Activated CD4-positive, alpha-beta memory T cell treated with anti-CD3 and anti-CD28 coated beads, Interleukin-2, amount 10 ng/mL, durations not matched to agents 7 days and 5 days (primary cell): ENCODE measurements around the gene FOXF2. TPM values are rescaled to one million over a fixed set of nuclear protein-coding genes. Genes with fewer than 3 reads are reported as not detected.
A peak's percentile ranks its signal among the peaks of the same experiment; 100 is the strongest.

ENCODE experiments used
- CTCF ChIA-PET: fragments of 350-600 bp; sonication (Branson Sonifier 250); formaldehyde crosslinking; loops from one replicate; lab custom pipeline; 2021; ENCODE audit warnings: antibody characterized with exemption, inconsistent platforms; lab: Charles Lee
- POLR2A ChIA-PET: fragments of 350-600 bp; sonication (Branson Sonifier 250); formaldehyde crosslinking; loops from one replicate; lab custom pipeline; 2021; ENCODE audit warnings: antibody characterized with exemption; lab: Charles Lee
- DNase-seq: peaks from one replicate; pipeline ENCODE4 v3.0.0-alpha.2; 2020
- H3K27ac Mint-ChIP-seq: one replicate; pipeline ENCODE4 v1.8.0; 2021; ENCODE audit warnings: mild to moderate bottlenecking, mixed read lengths
- H3K27me3 Mint-ChIP-seq: one replicate; pipeline ENCODE4 v1.8.0; 2021; ENCODE audit warnings: mixed read lengths
- H3K36me3 Mint-ChIP-seq: one replicate; pipeline ENCODE4 v1.8.0; 2021; ENCODE audit warnings: low read depth, mixed read lengths
- H3K4me1 Mint-ChIP-seq: one replicate; pipeline ENCODE4 v1.8.0; 2021; ENCODE audit warnings: mixed read lengths
- H3K4me3 Mint-ChIP-seq: one replicate; pipeline ENCODE4 v1.8.0; 2021; ENCODE audit warnings: mild to moderate bottlenecking, mixed read lengths
- H3K9me3 Mint-ChIP-seq: one replicate; pipeline ENCODE4 v1.8.0; 2021; ENCODE audit warnings: mixed read lengths
- total RNA-seq, 2 experiments: library from RNA; stranded (reverse); gene quantifications; one replicate each; pipeline ENCODE4 v1.2.3, GENCODE V29; 2021

FOXF2 gene
- total RNA-seq, 2 experiments from 2014 or later = not detected

DNA sequence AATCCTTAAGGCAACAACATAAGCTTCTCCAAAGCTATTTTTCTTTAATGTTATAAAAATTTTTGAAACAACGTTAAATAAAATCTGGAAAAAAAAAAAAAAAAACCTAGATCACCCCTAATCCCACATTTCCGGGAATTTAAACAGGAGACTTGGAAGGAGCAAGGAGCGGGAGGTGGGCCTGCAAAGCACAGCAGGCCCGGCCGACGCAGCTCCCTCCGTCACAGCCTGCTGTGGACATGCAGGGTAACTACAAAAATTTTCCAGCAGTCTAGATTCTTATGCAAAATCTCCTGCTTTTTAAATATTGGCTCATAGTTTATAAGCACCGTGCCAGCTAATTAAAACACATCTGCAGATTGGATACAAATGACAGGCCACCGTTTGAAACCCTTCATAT lies 23.5 kb downstream of the FOXF2 start:
- CTCF ChIA-PET = interaction anchor here (1.4 to 1.8 kb wide), 2 partner anchors 11 to 16 kb away, joined by 5 to 7 read pairs; no protein-coding TSS in a partner anchor
- no peaks in the 10 kb centered on the region for H3K36me3 Mint-ChIP-seq
- no peak overlapping the region for H3K27ac Mint-ChIP-seq
- no peak overlapping the region for H3K4me3 Mint-ChIP-seq
- POLR2A ChIA-PET = no interaction called here
- H3K4me1 Mint-ChIP-seq = no peaks in the 10 kb centered on the region
- H3K9me3 Mint-ChIP-seq = no peaks in the 10 kb centered on the region
- DNase-seq = no peak
- H3K27me3 Mint-ChIP-seq = peaks cover 12% of the 10 kb centered on the region

- POLR2A ChIA-PET = no interaction called here
- no peak overlapping the region for H3K4me3 Mint-ChIP-seq
- no peak overlapping the region for H3K27ac Mint-ChIP-seq
- H3K4me1 Mint-ChIP-seq = no peaks in the 10 kb centered on the region
- no peak for DNase-seq
- peaks cover 6% of the 10 kb centered on the region for H3K27me3 Mint-ChIP-seq
- H3K36me3 Mint-ChIP-seq = no peaks in the 10 kb centered on the region
- no peaks in the 10 kb centered on the region for H3K9me3 Mint-ChIP-seq
- CTCF ChIA-PET = no interaction called here
Observed at GRCh38 chr6:1415416-1416063, 26.2 kb downstream of the FOXF2 start.

DNA sequence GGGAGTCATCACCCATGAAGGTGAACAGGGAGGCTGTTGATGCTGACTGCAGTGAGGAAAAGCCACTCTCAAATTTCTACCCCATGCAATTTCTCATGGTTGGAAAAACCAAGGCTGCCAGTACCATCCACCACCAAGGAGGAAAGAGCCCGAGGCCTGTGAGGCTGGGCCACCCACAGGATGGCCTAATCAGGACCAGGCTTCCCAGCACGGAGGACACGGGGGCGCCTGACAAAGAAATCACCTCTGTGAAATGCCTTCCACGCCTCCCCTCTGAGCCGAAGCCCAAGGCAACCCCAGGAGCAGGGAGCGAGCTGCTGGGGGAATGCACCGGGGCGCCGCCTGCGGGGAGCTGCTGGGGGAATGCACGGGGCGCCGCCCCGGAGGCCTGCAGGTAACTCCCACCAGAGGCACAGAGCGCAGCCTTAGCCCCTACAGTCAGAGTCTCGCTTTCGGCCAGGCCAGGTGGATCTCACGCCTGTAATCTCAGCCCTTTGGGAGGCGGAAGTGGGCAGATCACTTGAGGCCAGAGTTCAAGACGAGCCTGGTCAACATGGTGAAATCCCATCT lies 26.9 kb downstream of the FOXF2 start:
- Mint-ChIP-seq H3K36me3 (no peaks in the 10 kb centered on the region), H3K27ac (no peak overlapping the region), H3K4me3 (no peak overlapping the region), H3K27me3 (peaks cover 9% of the 10 kb centered on the region), H3K4me1 (no peaks in the 10 kb centered on the region), H3K9me3 (no peaks in the 10 kb centered on the region)
- POLR2A ChIA-PET = no interaction called here
- DNase-seq = no peak
- CTCF ChIA-PET = no interaction called here

DNA sequence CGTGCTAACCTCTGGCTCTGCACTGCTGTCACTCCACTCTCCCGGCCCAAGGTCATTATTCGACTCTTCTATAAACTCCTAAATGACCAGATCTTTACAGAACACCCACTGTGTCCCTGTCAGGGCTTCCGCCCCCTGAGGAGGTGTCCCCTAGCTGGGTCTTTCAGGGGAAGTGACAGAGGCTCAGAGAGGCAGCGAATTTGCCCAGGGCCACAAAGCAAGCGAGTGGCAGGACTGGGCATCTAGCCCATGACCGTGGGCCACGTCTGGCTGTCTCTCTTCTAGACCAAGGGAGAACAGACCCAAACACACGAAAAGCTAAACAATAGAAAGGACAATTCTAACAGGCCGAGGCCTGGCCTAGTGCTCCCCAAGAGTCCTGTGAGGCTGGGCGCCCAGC lies 27.4 kb downstream of the FOXF2 start:
- no peak for DNase-seq
- Mint-ChIP-seq H3K9me3 (no peaks in the 10 kb centered on the region), H3K4me1 (no peaks in the 10 kb centered on the region), H3K27ac (no peak overlapping the region), H3K4me3 (no peak overlapping the region), H3K36me3 (no peaks in the 10 kb centered on the region), H3K27me3 (peaks cover 9% of the 10 kb centered on the region)
- ChIA-PET POLR2A (no interaction called here), CTCF (no interaction called here)

- no peak overlapping the region for H3K4me3 Mint-ChIP-seq
- POLR2A ChIA-PET = no interaction called here
- CTCF ChIA-PET = no interaction called here
- no peak overlapping the region for H3K27ac Mint-ChIP-seq
- peaks cover 7% of the 10 kb centered on the region for H3K27me3 Mint-ChIP-seq
- H3K4me1 Mint-ChIP-seq = no peaks in the 10 kb centered on the region
- DNase-seq = no peak
- no peaks in the 10 kb centered on the region for H3K9me3 Mint-ChIP-seq
- no peaks in the 10 kb centered on the region for H3K36me3 Mint-ChIP-seq
Observed at GRCh38 chr6:1417718-1418117, 28.3 kb downstream of the FOXF2 start.

DNA sequence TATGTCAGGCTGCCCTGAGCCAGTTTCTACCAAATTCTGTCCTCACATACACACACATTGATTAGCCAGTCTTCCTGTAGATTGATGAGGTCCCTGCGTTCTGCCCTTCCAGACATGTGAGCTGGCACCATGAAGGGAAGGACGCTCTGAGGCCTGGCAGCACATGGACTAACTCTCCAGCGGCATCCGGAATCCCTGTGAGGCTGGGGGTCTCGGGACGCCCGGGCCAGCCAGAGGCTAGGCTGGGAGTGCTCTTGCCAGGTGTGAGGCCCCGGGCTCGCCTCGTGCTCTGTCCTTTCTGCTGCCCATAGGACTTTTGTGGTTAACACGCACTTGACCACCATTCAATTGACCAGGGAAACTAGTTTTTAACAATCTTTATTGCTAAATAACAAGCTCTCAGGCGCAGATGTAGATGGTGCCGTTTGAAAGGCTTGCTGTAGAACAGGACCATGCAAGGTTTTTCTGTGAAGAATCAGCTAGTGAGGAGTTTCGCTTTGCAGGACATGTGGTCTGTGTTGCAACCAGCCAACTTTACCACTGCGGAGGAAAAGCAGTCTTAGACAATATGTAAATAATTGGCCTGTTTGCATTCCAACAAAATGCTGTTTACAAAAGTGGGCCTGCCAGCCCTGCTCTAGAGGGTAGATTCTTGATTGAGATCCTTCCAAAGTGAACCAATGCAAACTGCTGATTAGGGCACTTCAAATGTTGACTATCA lies 29.3 kb downstream of the FOXF2 start:
- CTCF ChIA-PET = interaction anchor here (1.6 kb wide), 1 partner anchor 18 kb away, joined by 4 read pairs; no protein-coding TSS in a partner anchor
- no peak overlapping the region for H3K4me3 Mint-ChIP-seq

DNA sequence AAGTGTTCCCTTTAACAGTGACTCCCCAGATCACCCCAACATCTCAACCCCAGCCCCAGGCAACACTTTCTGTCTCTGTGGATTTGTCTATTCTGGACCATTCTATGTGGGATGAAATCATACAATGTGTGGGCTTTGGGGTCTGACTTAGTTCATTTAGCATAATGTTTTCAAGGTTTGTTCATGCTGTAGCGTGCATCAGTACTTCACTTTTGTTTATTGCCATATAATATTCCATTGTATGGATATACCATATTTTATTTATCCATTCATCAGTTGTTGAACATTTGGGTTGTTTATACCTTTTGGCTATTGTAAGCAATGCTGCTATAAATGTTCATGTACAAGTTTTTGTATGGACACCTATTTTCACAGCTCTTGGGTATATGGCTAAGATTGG lies 31.0 kb downstream of the FOXF2 start:
- Mint-ChIP-seq H3K27me3 (peaks cover 10% of the 10 kb centered on the region), H3K4me3 (no peak overlapping the region), H3K36me3 (no peaks in the 10 kb centered on the region), H3K4me1 (peaks cover 2% of the 10 kb centered on the region), H3K27ac (no peak overlapping the region), H3K9me3 (no peaks in the 10 kb centered on the region)
- DNase-seq = no peak
- ChIA-PET POLR2A (no interaction called here), CTCF (interaction anchor here (0.5 kb wide), 1 partner anchor 37 kb away, joined by 3 read pairs; no protein-coding TSS in a partner anchor)

More for the DNA sequence above, 29.3 kb downstream of the FOXF2 start:
- Mint-ChIP-seq H3K27me3 (peaks cover 7% of the 10 kb centered on the region), H3K9me3 (no peaks in the 10 kb centered on the region), H3K4me1 (no peaks in the 10 kb centered on the region), H3K36me3 (no peaks in the 10 kb centered on the region), H3K27ac (no peak overlapping the region)
- POLR2A ChIA-PET = no interaction called here
- no peak for DNase-seq

- H3K27ac Mint-ChIP-seq = no peak overlapping the region
- H3K36me3 Mint-ChIP-seq = no peaks in the 10 kb centered on the region
- no peaks in the 10 kb centered on the region for H3K9me3 Mint-ChIP-seq
- POLR2A ChIA-PET = no interaction called here
- H3K4me1 Mint-ChIP-seq = peaks cover 2% of the 10 kb centered on the region
- no peak overlapping the region for H3K4me3 Mint-ChIP-seq
- CTCF ChIA-PET = interaction anchor here (1.2 to 1.5 kb wide), 2 partner anchors 13 to 25 kb away, joined by 3 to 5 read pairs; no protein-coding TSS in a partner anchor
- H3K27me3 Mint-ChIP-seq = peaks cover 10% of the 10 kb centered on the region
- DNase-seq = no peak
Observed at GRCh38 chr6:1422290-1422689, 32.9 kb downstream of the FOXF2 start.

- Mint-ChIP-seq H3K4me1 (peaks cover 2% of the 10 kb centered on the region), H3K27me3 (peaks cover 10% of the 10 kb centered on the region), H3K4me3 (no peak overlapping the region), H3K9me3 (no peaks in the 10 kb centered on the region), H3K36me3 (no peaks in the 10 kb centered on the region), H3K27ac (no peak overlapping the region)
- POLR2A ChIA-PET = no interaction called here
- no peak for DNase-seq
- CTCF ChIA-PET = interaction anchor here (1.4 to 1.5 kb wide), 2 partner anchors 11 to 13 kb away, joined by 6 to 7 read pairs; no protein-coding TSS in a partner anchor
Observed at GRCh38 chr6:1423578-1423977, 34.2 kb downstream of the FOXF2 start.

- no peaks in the 10 kb centered on the region for H3K36me3 Mint-ChIP-seq
- peaks cover 2% of the 10 kb centered on the region for H3K4me1 Mint-ChIP-seq
- CTCF ChIA-PET = interaction anchor here (1.4 to 1.5 kb wide), 2 partner anchors 12 kb away, joined by 6 to 7 read pairs; no protein-coding TSS in a partner anchor
- no peak overlapping the region for H3K27ac Mint-ChIP-seq
- DNase-seq = peak; percentile 26
- H3K27me3 Mint-ChIP-seq = peaks cover 10% of the 10 kb centered on the region
- POLR2A ChIA-PET = no interaction called here
- H3K4me3 Mint-ChIP-seq = no peak overlapping the region
- H3K9me3 Mint-ChIP-seq = no peaks in the 10 kb centered on the region
Observed at GRCh38 chr6:1424306-1424927, 35.0 kb downstream of the FOXF2 start.

DNA sequence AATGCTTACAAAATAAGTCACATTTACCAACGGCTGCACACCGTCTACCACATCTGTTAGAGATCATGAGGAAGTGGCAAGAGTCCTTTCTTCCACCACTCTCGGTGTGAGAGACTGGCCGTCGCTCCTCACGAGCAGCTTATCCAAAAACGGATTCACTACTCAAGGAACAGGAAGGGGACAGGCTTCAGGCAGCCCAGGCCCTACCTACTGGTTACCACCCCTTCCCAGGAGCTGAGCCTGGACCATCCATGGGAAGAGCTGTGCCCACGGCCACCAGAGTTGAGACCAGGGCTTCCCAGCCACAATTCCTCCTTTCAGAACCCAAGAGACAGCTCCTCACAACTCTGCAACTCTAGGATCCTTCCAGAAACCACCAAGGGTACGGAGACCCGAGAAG lies 37.0 kb downstream of the FOXF2 start:
- ChIA-PET CTCF (interaction anchor here (0.9 to 1.3 kb wide), 2 partner anchors 10 to 30 kb away, joined by 3 read pairs; no protein-coding TSS in a partner anchor), POLR2A (no interaction called here)
- Mint-ChIP-seq H3K27ac (no peak overlapping the region), H3K36me3 (no peaks in the 10 kb centered on the region), H3K4me3 (no peak overlapping the region), H3K27me3 (peaks cover 7% of the 10 kb centered on the region), H3K9me3 (no peaks in the 10 kb centered on the region), H3K4me1 (peaks cover 2% of the 10 kb centered on the region)
- DNase-seq = no peak

DNA sequence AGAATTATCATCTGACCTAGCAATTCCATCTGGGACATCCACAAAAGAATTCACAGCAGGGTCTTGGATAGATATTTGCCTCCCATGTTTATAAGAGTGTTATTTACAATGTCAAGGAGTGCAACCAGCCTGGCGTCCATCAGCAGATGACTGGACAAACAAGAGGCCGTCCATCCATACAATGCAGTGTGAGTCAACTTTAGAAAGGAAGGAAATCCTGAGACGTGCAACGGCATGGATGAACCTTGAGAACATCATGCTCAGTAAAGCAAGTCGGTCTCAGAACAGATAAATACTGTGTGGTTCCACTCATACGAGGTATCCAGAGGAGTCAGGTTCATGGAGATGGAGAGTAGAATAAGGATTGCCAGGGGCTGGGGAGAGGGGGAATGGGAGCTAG lies 46.4 kb downstream of the FOXF2 start:
- H3K4me3 Mint-ChIP-seq = no peak overlapping the region
- DNase-seq = no peak
- no peaks in the 10 kb centered on the region for H3K4me1 Mint-ChIP-seq
- peaks cover 37% of the 10 kb centered on the region for H3K27me3 Mint-ChIP-seq
- H3K27ac Mint-ChIP-seq = no peak overlapping the region
- ChIA-PET POLR2A (no interaction called here), CTCF (interaction anchor here (0.9 to 2.0 kb wide), 6 partner anchors 12 to 705 kb away, joined by 3 to 6 read pairs (median 4); no protein-coding TSS in a partner anchor)
- no peaks in the 10 kb centered on the region for H3K36me3 Mint-ChIP-seq
- no peaks in the 10 kb centered on the region for H3K9me3 Mint-ChIP-seq
